ENCODE results near the gene ISX. TPM values are rescaled to one million over a fixed set of nuclear protein-coding genes. Genes with fewer than 3 reads are reported as not detected.
"Not testable (repeated sequence)": the region's sequence is repeated elsewhere in the genome, so short reads cannot be mapped to it uniquely, and the experiment has no call there.

The ISX gene
- total and polyA plus RNA-seq, 9 donors = 0.05 to 3.4 (median 0.52) TPM; not detected in 6

- 63% methylated on average over 3 of the region's 6 CpGs for WGBS (ENCODE audit: insufficient coverage)
- DNase-seq = no peak
- H3K27me3 ChIP-seq (ENCODE audit: control insufficient read depth, insufficient read depth, low read length) = no peaks in the 10 kb centered on the region
Measured at GRCh38 chr22:35033635-35034296, 32.2 kb upstream of the ISX start.

GRCh38 chr22:35034963-35035362, 31.0 kb upstream of the ISX start:
- Histone ChIP-seq H3K36me3 (ENCODE audit: control insufficient read depth, insufficient read depth, low read length) (no peaks in the 10 kb centered on the region), H3K27ac (ENCODE audit: low read length) (no peak overlapping the region), H3K4me3 (ENCODE audit: low read length) (no peak overlapping the region), H3K9me3 (replicated peaks; ENCODE audit: control insufficient read depth, low read depth, low read length) (no peaks in the 10 kb centered on the region), H3K4me1 (ENCODE audit: control insufficient read depth, insufficient read depth, low read length) (peaks cover 8% of the 10 kb centered on the region), H3K27me3 (ENCODE audit: control insufficient read depth, insufficient read depth, low read length) (peaks cover 5% of the 10 kb centered on the region)
- DNase-seq = no peak
- 59% methylated on average over 2 of the region's 3 CpGs for WGBS (ENCODE audit: insufficient coverage)

More at GRCh38 chr22:35033635-35034296, 32.2 kb upstream of the ISX start:
- H3K4me3 ChIP-seq (ENCODE audit: low read length) = no peak overlapping the region
- H3K4me1 ChIP-seq (ENCODE audit: control insufficient read depth, insufficient read depth, low read length) = no peaks in the 10 kb centered on the region
- no peaks in the 10 kb centered on the region for H3K9me3 ChIP-seq (replicated peaks; ENCODE audit: control insufficient read depth, low read depth, low read length)
- H3K36me3 ChIP-seq (ENCODE audit: control insufficient read depth, insufficient read depth, low read length) = no peaks in the 10 kb centered on the region
- H3K27ac ChIP-seq (ENCODE audit: low read length) = no peak overlapping the region

DNA sequence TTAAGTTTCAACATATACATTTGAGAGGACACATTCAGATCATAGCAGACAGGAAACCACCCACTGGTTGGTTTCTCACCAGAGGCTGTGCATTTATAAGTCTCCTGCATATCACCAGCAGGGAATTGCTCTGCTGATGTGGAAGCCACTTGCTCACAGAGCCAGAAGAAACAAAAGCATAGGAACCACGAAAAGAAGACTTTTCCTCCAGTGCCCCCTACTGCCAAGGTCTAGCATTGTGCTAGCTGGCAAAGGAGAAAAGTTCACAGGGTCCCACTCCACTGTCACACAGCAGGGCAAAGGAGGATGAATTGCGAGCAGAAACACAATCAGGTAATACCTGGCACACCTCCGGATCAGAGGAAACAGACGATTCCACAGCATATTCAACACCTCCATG, 28.9 kb upstream of the ISX start:
- WGBS (ENCODE audit: insufficient coverage) = 68% methylated on average over 2 of the region's 4 CpGs

DNA sequence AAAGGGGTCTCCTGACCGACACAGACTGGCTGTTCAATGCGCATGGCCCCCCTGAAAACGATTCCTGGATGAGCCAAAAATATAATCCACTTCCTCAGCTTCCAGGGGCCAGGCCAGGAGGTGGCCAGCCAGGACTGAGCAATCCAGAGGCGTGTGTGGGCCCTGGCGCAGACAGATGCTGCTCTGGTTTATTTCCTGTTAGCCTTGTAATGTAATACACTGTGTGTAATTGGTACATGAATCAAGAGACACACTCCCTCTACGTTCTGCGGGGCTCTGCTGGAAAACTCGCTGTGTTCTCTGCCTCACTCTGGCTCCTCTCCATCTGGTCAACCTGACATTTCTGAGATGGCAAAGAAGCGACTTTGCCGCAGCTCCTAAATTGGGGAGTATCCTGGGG, 26.3 kb upstream of the ISX start:
- Histone ChIP-seq H3K4me3 (ENCODE audit: low read length) (no peak overlapping the region), H3K4me1 (ENCODE audit: control insufficient read depth, insufficient read depth, low read length) (peaks cover 9% of the 10 kb centered on the region), H3K27ac (ENCODE audit: low read length) (no peak overlapping the region), H3K9me3 (replicated peaks; ENCODE audit: control insufficient read depth, low read depth, low read length) (no peaks in the 10 kb centered on the region), H3K36me3 (ENCODE audit: control insufficient read depth, insufficient read depth, low read length) (no peaks in the 10 kb centered on the region), H3K27me3 (ENCODE audit: control insufficient read depth, insufficient read depth, low read length) (peaks cover 6% of the 10 kb centered on the region)
- 7% methylated on average over 2 of the region's 10 CpGs for WGBS (ENCODE audit: insufficient coverage)
- DNase-seq = peak; percentile 40

More for the DNA sequence above, 28.9 kb upstream of the ISX start:
- Histone ChIP-seq H3K27ac (ENCODE audit: low read length) (no peak overlapping the region), H3K36me3 (ENCODE audit: control insufficient read depth, insufficient read depth, low read length) (no peaks in the 10 kb centered on the region), H3K9me3 (replicated peaks; ENCODE audit: control insufficient read depth, low read depth, low read length) (no peaks in the 10 kb centered on the region), H3K4me3 (ENCODE audit: low read length) (no peak overlapping the region), H3K27me3 (ENCODE audit: control insufficient read depth, insufficient read depth, low read length) (peaks cover 6% of the 10 kb centered on the region), H3K4me1 (ENCODE audit: control insufficient read depth, insufficient read depth, low read length) (peaks cover 9% of the 10 kb centered on the region)
- DNase-seq = no peak

- WGBS (ENCODE audit: insufficient coverage) = 60% methylated on average over 6 of the region's 6 CpGs
Measured at GRCh38 chr22:35043252-35043933, 22.6 kb upstream of the ISX start.

GRCh38 chr22:35043934-35044319, 22.0 kb upstream of the ISX start:
- WGBS (ENCODE audit: insufficient coverage) = 45% methylated on average over 2 of the region's 2 CpGs
- DNase-seq = no peak
- no peak overlapping the region for H3K4me3 ChIP-seq (ENCODE audit: low read length)
- H3K9me3 ChIP-seq (replicated peaks; ENCODE audit: control insufficient read depth, low read depth, low read length) = peaks cover 2% of the 10 kb centered on the region
- H3K36me3 ChIP-seq (ENCODE audit: control insufficient read depth, insufficient read depth, low read length) = no peaks in the 10 kb centered on the region
- peaks cover 6% of the 10 kb centered on the region for H3K27me3 ChIP-seq (ENCODE audit: control insufficient read depth, insufficient read depth, low read length)
- no peak overlapping the region for H3K27ac ChIP-seq (ENCODE audit: low read length)
- H3K4me1 ChIP-seq (ENCODE audit: control insufficient read depth, insufficient read depth, low read length) = peaks cover 9% of the 10 kb centered on the region

More at GRCh38 chr22:35043252-35043933, 22.6 kb upstream of the ISX start:
- no peaks in the 10 kb centered on the region for H3K36me3 ChIP-seq (ENCODE audit: control insufficient read depth, insufficient read depth, low read length)
- H3K4me3 ChIP-seq (ENCODE audit: low read length) = no peak overlapping the region
- peaks cover 6% of the 10 kb centered on the region for H3K27me3 ChIP-seq (ENCODE audit: control insufficient read depth, insufficient read depth, low read length)
- H3K4me1 ChIP-seq (ENCODE audit: control insufficient read depth, insufficient read depth, low read length) = peaks cover 9% of the 10 kb centered on the region
- DNase-seq = no peak
- H3K9me3 ChIP-seq (replicated peaks; ENCODE audit: control insufficient read depth, low read depth, low read length) = peaks cover 2% of the 10 kb centered on the region
- no peak overlapping the region for H3K27ac ChIP-seq (ENCODE audit: low read length)

DNA sequence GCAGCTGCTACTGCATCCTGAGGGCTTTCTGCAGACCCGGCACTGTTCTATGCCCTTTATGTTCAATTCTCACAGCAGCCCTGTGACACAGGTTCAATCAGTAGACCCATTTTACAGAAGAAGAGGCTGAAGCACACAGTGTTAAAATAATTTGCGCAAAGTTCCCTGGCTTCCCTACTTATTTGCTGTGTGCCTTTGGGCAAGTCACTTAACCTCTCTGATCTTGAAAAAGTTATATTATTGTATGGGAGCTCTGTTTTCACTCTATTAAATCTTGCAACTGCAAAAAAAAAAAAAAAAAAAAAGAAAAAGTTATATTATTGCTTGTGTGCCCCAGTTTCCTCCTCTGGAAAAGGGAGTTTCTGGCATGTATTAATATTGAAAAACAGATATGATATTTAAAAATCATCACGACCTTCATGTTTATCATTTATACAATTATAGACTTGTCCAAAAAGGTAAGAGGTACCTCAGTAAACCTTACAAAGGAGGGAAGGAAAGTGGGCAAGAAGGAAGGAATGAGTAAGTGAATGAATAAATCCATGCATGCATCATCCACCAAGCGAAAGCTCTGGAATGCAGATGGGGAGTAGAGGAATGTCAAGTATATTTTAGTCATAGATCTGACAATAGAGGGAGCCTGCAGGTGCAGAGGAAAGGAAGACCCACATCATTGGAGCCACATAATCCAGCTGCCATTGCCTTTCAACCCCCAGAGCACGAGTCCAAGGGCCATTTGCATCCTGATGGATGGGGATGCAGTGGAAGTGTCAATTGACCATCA, 21.2 kb upstream of the ISX start:
- 100% methylated on average over 1 of the region's 5 CpGs for WGBS (ENCODE audit: insufficient coverage)
- H3K27me3 ChIP-seq (ENCODE audit: control insufficient read depth, insufficient read depth, low read length) = peaks cover 2% of the 10 kb centered on the region
- H3K27ac ChIP-seq (ENCODE audit: low read length) = no peak overlapping the region
- no peak overlapping the region for H3K4me3 ChIP-seq (ENCODE audit: low read length)
- H3K36me3 ChIP-seq (ENCODE audit: control insufficient read depth, insufficient read depth, low read length) = no peaks in the 10 kb centered on the region
- peaks cover 4% of the 10 kb centered on the region for H3K4me1 ChIP-seq (ENCODE audit: control insufficient read depth, insufficient read depth, low read length)
- H3K9me3 ChIP-seq (replicated peaks; ENCODE audit: control insufficient read depth, low read depth, low read length) = peaks cover 2% of the 10 kb centered on the region
- DNase-seq = no peak

- Histone ChIP-seq H3K4me1 (ENCODE audit: control insufficient read depth, insufficient read depth, low read length) (no peaks in the 10 kb centered on the region), H3K36me3 (ENCODE audit: control insufficient read depth, insufficient read depth, low read length) (no peaks in the 10 kb centered on the region), H3K27ac (ENCODE audit: low read length) (no peak overlapping the region), H3K9me3 (replicated peaks; ENCODE audit: control insufficient read depth, low read depth, low read length) (peaks cover 2% of the 10 kb centered on the region), H3K27me3 (ENCODE audit: control insufficient read depth, insufficient read depth, low read length) (no peaks in the 10 kb centered on the region), H3K4me3 (ENCODE audit: low read length) (no peak overlapping the region)
- DNase-seq = no peak
- 57% methylated on average over 8 of the region's 9 CpGs for WGBS (ENCODE audit: insufficient coverage)
Measured at GRCh38 chr22:35045451-35045850, 20.5 kb upstream of the ISX start.

- Histone ChIP-seq H3K4me1 (ENCODE audit: control insufficient read depth, insufficient read depth, low read length) (no peaks in the 10 kb centered on the region), H3K4me3 (ENCODE audit: low read length) (no peak overlapping the region), H3K27ac (ENCODE audit: low read length) (no peak overlapping the region), H3K9me3 (replicated peaks; ENCODE audit: control insufficient read depth, low read depth, low read length) (peaks cover 2% of the 10 kb centered on the region), H3K27me3 (ENCODE audit: control insufficient read depth, insufficient read depth, low read length) (no peaks in the 10 kb centered on the region), H3K36me3 (ENCODE audit: control insufficient read depth, insufficient read depth, low read length) (no peaks in the 10 kb centered on the region)
- no peak for DNase-seq
- 92% methylated on average over 12 of the region's 12 CpGs for WGBS (ENCODE audit: insufficient coverage)
Measured at GRCh38 chr22:35046744-35047462, 19.1 kb upstream of the ISX start.

DNA sequence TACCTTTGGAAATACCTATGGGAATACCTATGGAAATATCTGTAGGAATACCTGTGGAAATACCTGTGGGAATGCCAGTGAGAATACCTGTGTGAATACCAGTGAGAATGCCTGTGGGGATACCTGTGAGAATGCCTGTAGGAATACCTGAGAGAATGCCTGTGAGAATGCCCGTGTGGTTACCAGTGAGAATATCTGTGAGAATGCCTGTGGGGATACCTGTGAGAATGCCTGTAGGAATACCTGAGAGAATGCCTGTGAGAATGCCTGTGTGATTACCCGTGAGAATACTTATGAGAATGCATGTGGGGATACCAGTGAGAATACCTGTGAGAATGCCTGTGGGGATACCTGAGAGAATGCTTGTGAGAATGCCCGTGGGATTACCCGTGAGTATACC, 15.9 kb upstream of the ISX start:
- not testable (repeated sequence) for DNase-seq; H3K36me3 ChIP-seq (ENCODE audit: control insufficient read depth, insufficient read depth, low read length); H3K4me3 ChIP-seq (ENCODE audit: low read length); H3K4me1 ChIP-seq (ENCODE audit: control insufficient read depth, insufficient read depth, low read length); H3K9me3 ChIP-seq (replicated peaks; ENCODE audit: control insufficient read depth, low read depth, low read length); H3K27me3 ChIP-seq (ENCODE audit: control insufficient read depth, insufficient read depth, low read length); H3K27ac ChIP-seq (ENCODE audit: low read length)
- 91% methylated on average over 4 of the region's 4 CpGs for WGBS (ENCODE audit: insufficient coverage)
